ENCODE results near the gene RHBDD3.

Gene RHBDD3

GRCh38 chr22:29216873-29217666 lies 50.7 kb downstream of the RHBDD3 start:
- DNase-seq, result no peak

GRCh38 chr22:29216011-29216872 lies 51.5 kb downstream of the RHBDD3 start:
- no peak for DNase-seq

- no peak for DNase-seq
These were observed 52.5 kb downstream of the RHBDD3 start for GRCh38 chr22:29215012-29215860.

GRCh38 chr22:29214232-29214631 lies 53.5 kb downstream of the RHBDD3 start:
- DNase-seq, result no peak

GRCh38 chr22:29213493-29213892 lies 54.3 kb downstream of the RHBDD3 start:
- no peak for DNase-seq

- no peak for DNase-seq
These were observed 55.0 kb downstream of the RHBDD3 start for GRCh38 chr22:29212743-29213142.

- DNase-seq, result no peak
These were observed 56.3 kb downstream of the RHBDD3 start for GRCh38 chr22:29211466-29211865.

GRCh38 chr22:29211066-29211465 lies 56.7 kb downstream of the RHBDD3 start:
- no peak for DNase-seq

Data from retina (tissue), 1 donor.